Activated CD8-positive, alpha-beta T cell treated with anti-CD3 and anti-CD28 coated beads for 36 hours (primary cell): Measurements from ENCODE around the gene RANBP6. TPM values are rescaled to one million over a fixed set of nuclear protein-coding genes. Genes with fewer than 3 reads are reported as not detected.

Experiments used
- ATAC-seq: fragments of 200-7000 bp; cut with Tn5 transposase; one replicate; pipeline ENCODE4 v1.10.0; 2021; ENCODE audit warnings: mild to moderate bottlenecking, moderate library complexity
- CTCF ChIA-PET: fragments of 350-600 bp; sonication (Branson Sonifier 250); formaldehyde crosslinking; loops from one replicate; lab custom pipeline; 2021; ENCODE audit warnings: antibody characterized with exemption; lab: Charles Lee
- POLR2A ChIA-PET: fragments of 350-600 bp; sonication (Branson Sonifier 250); formaldehyde crosslinking; loops from one replicate; lab custom pipeline; 2021; ENCODE audit warnings: antibody characterized with exemption; lab: Charles Lee
- DNase-seq: peaks from one replicate; pipeline ENCODE4 v3.0.0-alpha.2; 2020
- H3K27ac Mint-ChIP-seq: one replicate; pipeline ENCODE4 v1.8.0; 2021; ENCODE audit warnings: mild to moderate bottlenecking, mixed read lengths
- H3K27me3 Mint-ChIP-seq: one replicate; pipeline ENCODE4 v1.8.0; 2021; ENCODE audit warnings: mixed read lengths
- H3K36me3 Mint-ChIP-seq: one replicate; pipeline ENCODE4 v1.8.0; 2021; ENCODE audit warnings: low read depth, mixed read lengths
- H3K4me1 Mint-ChIP-seq: one replicate; pipeline ENCODE4 v1.8.0; 2021; ENCODE audit warnings: low read depth, mixed read lengths
- H3K4me3 Mint-ChIP-seq: one replicate; pipeline ENCODE4 v1.8.0; 2021; ENCODE audit warnings: mild to moderate bottlenecking, moderate library complexity, mixed read lengths
- H3K9me3 Mint-ChIP-seq: one replicate; pipeline ENCODE4 v1.8.0; 2021; ENCODE audit warnings: mixed read lengths
- CTCF ChIP-seq: fragments of 200-600 bp; IDR thresholded peaks from one replicate; pipeline ENCODE4 v1.8.0; 2022; ENCODE audit warnings: antibody characterized with exemption, mild to moderate bottlenecking
- intact Hi-C: fragments of 100-400 bp; cut with micrococcal nuclease; formaldehyde crosslinking; loops from one replicate; pipeline ENCODE4 v1.10.0; 2022
- total RNA-seq, 2 experiments: library from RNA; stranded (reverse); gene quantifications; one replicate each; pipeline ENCODE4 v1.2.3, GENCODE V29; 2021

Gene RANBP6
- total RNA-seq, 2 experiments from 2014 or later = 16.2 to 17.1 TPM

GRCh38 chr9:6045364-6045763 lies 29.9 kb upstream of the RANBP6 start:
- H3K9me3 Mint-ChIP-seq = no peaks in the 10 kb centered on the region
- ChIA-PET POLR2A (no interaction called here), CTCF (interaction anchor here (0.6 to 1.7 kb wide), 5 partner anchors 9 to 1441 kb away, joined by 3 to 13 read pairs (median 4); no protein-coding TSS in a partner anchor)
- TF ChIP-seq CTCF = no peak
- H3K27ac Mint-ChIP-seq = no peak overlapping the region
- intact Hi-C loops = no loop called here
- peaks cover 12% of the 10 kb centered on the region for H3K27me3 Mint-ChIP-seq
- H3K4me1 Mint-ChIP-seq = peaks cover 5% of the 10 kb centered on the region
- no peaks in the 10 kb centered on the region for H3K36me3 Mint-ChIP-seq
- no peak overlapping the region for H3K4me3 Mint-ChIP-seq
- ATAC-seq (no peak), DNase-seq (no peak)

GRCh38 chr9:6040077-6040476 lies 24.7 kb upstream of the RANBP6 start:
- POLR2A ChIA-PET = no interaction called here
- Mint-ChIP-seq H3K27ac (no peak overlapping the region), H3K4me1 (no peaks in the 10 kb centered on the region), H3K27me3 (peaks cover 4% of the 10 kb centered on the region), H3K9me3 (no peaks in the 10 kb centered on the region), H3K36me3 (no peaks in the 10 kb centered on the region), H3K4me3 (no peak overlapping the region)
- TF ChIP-seq CTCF = no peak
- DNase-seq = no peak
- no peak for ATAC-seq
- intact Hi-C loops = no loop called here
- CTCF ChIA-PET = interaction anchor here (0.9 kb wide), 1 partner anchor 16 kb away, joined by 5 read pairs; no protein-coding TSS in a partner anchor

DNA sequence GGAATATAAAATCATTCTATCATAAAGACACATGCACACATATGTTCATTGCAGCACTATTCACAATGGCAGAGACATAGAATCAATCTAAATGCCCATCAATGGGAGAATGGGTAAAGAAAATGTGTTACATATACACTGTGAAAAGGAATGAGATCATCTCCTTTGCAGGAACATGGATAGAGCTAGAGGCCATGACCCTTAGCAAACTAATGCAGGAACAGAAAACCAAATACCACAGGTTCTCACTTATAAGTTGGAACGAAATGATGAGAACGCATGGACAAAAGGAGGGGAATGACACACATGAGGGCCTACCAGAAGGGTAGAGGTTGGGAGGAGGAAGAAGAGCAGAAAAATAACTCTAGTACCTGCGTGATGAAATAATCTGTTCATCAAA lies 21.0 kb upstream of the RANBP6 start:
- Mint-ChIP-seq H3K27me3 (peaks cover 3% of the 10 kb centered on the region), H3K9me3 (no peaks in the 10 kb centered on the region), H3K4me3 (no peak overlapping the region), H3K36me3 (no peaks in the 10 kb centered on the region), H3K4me1 (no peaks in the 10 kb centered on the region), H3K27ac (no peak overlapping the region)
- ATAC-seq (no peak), DNase-seq (no peak)
- ChIA-PET CTCF (interaction anchor here (0.8 to 1.6 kb wide), 3 partner anchors 12 to 150 kb away, joined by 3 to 5 read pairs (median 4); no protein-coding TSS in a partner anchor), POLR2A (no interaction called here)
- TF ChIP-seq CTCF = no peak
- intact Hi-C loops = no loop called here

DNA sequence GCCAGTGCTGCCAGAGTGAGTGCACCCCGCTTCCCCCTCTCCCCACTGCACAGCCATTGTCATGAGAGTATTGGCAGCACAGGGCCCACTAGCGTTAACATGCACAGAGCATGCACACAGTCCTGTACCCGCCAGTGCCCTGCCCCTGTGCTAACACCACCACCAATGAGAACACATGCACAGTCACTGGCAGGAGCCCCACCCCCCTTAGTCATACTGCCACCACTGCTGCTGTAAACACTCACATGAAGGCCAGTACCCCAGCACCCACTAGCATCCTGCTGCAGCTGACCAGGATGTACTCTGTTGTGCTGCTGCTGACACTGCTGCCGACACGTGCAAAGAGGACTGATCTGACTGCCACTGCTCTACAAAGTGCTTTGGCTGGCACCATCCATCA lies 19.5 kb upstream of the RANBP6 start:
- TF ChIP-seq CTCF = no peak
- DNase-seq = no peak
- POLR2A ChIA-PET = no interaction called here
- Mint-ChIP-seq H3K4me1 (no peaks in the 10 kb centered on the region), H3K36me3 (no peaks in the 10 kb centered on the region), H3K9me3 (no peaks in the 10 kb centered on the region), H3K4me3 (no peak overlapping the region), H3K27me3 (peaks cover 5% of the 10 kb centered on the region), H3K27ac (no peak overlapping the region)
- CTCF ChIA-PET = interaction anchor here (1.0 kb wide), 1 partner anchor 10 kb away, joined by 3 read pairs; no protein-coding TSS in a partner anchor
- peak; percentile 39 for ATAC-seq
- intact Hi-C loops = no loop called here

DNA sequence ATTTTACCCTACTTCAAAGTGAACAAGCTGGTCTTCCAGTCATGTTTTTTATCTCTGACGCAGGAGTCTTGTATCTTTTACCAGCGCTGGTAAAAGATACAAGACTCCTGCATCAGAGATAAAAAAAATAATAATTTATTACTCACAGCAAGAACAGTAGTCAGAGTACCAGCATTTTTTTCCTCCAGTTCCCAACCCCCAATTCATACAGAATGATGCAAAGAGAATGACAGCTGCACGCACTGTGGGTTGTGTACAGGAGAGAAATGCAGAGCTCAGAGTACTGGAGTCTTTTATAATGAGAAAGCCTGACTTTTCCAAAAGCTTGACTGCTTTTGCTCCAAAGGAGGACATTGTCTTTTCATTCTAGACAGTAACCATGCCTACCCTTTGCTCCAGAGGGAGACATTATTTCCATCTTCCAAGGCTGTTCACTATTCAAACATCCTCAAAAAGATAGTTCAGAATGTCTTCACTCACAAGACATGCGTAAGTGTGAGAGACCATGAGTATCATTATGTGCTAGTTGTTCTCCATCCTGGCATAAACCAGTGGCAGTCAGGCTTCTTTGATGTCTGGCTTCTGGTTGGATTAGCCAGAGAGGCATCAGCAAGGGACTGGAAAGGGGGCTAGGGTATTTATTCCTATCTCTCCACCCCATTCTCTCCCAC lies 14.3 kb upstream of the RANBP6 start:
- Mint-ChIP-seq H3K27ac (no peak overlapping the region), H3K27me3 (peaks cover 5% of the 10 kb centered on the region), H3K36me3 (no peaks in the 10 kb centered on the region), H3K4me3 (no peak overlapping the region), H3K9me3 (no peaks in the 10 kb centered on the region), H3K4me1 (no peaks in the 10 kb centered on the region)
- TF ChIP-seq CTCF = no peak
- ChIA-PET POLR2A (no interaction called here), CTCF (interaction anchor here (1.6 to 2.6 kb wide), 2 partner anchors 25 to 143 kb away, joined by 7 to 13 read pairs; no protein-coding TSS in a partner anchor)
- intact Hi-C loops = no loop called here
- DNase-seq (no peak), ATAC-seq (no peak)
